GM23338 (cell line): ENCODE data around the gene KBTBD6. TPM values are rescaled to one million over a fixed set of nuclear protein-coding genes. Genes with fewer than 3 reads are reported as not detected.

Experiments used
- ATAC-seq: fragments of 200-7000 bp; cut with Tn5 transposase; 3 replicates; pipeline ENCODE4 v1.9.1; 2020
- DNase-seq: peaks from one replicate; pipeline ENCODE4 v3.0.0-alpha.2; 2015; ENCODE audit warnings: low spot score
- H2AFZ ChIP-seq: fragments of 200-600 bp; sonication (generic); 2 replicates; pipeline ENCODE4 v1.8.0; 2016; ENCODE audit warnings: antibody characterized with exemption, mild to moderate bottlenecking, moderate library complexity
- H3F3A ChIP-seq: fragments of 200-600 bp; sonication (generic); replicated peaks from 2 replicates; pipeline ENCODE4 v1.8.0; 2017; ENCODE audit warnings: antibody characterized with exemption, mixed run types, low read depth
- H3K27ac ChIP-seq: fragments of 200-600 bp; sonication (generic); 2 replicates; pipeline ENCODE4 v1.6.1; 2016; ENCODE audit warnings: low read depth
- H3K27me3 ChIP-seq: fragments of 200-600 bp; sonication (generic); 2 replicates; pipeline ENCODE4 v1.8.0; 2016; ENCODE audit warnings: mild to moderate bottlenecking, mixed run types, moderate library complexity; ENCODE audit not compliant: insufficient read depth
- H3K36me3 ChIP-seq: fragments of 200-600 bp; sonication (generic); 2 replicates; pipeline ENCODE4 v1.8.0; 2016; ENCODE audit warnings: mild to moderate bottlenecking; ENCODE audit not compliant: insufficient read depth
- H3K4me1 ChIP-seq: fragments of 200-600 bp; sonication (generic); 2 replicates; pipeline ENCODE4 v1.8.0; 2016; ENCODE audit warnings: mild to moderate bottlenecking, moderate library complexity; ENCODE audit not compliant: insufficient read depth
- H3K4me2 ChIP-seq: fragments of 200-600 bp; sonication (generic); 2 replicates; pipeline ENCODE4 v1.7.1; 2017; ENCODE audit warnings: mixed run types
- H3K4me3 ChIP-seq: fragments of 200-600 bp; sonication (generic); 2 replicates; pipeline ENCODE4 v1.6.1; 2016; ENCODE audit warnings: mixed run types
- H3K79me2 ChIP-seq: fragments of 200-600 bp; sonication (generic); replicated peaks from 2 replicates; pipeline ENCODE4 v1.8.0; 2017; ENCODE audit warnings: mild to moderate bottlenecking; ENCODE audit not compliant: insufficient read depth
- H3K9me2 ChIP-seq: fragments of 200-600 bp; sonication (generic); 2 replicates; pipeline ENCODE4 v1.8.0; 2017; ENCODE audit not compliant: insufficient read depth
- H4K20me1 ChIP-seq: fragments of 200-600 bp; sonication (generic); replicated peaks from 2 replicates; pipeline ENCODE4 v1.8.0; 2017; ENCODE audit warnings: mild to moderate bottlenecking; ENCODE audit not compliant: insufficient read depth
- H3K27ac Mint-ChIP-seq: 2 replicates; pipeline ENCODE4 v1.8.0; 2020; ENCODE audit warnings: inconsistent platforms, mild to moderate bottlenecking, moderate library complexity, mixed read lengths
- H3K27me3 Mint-ChIP-seq: 3 replicates; pipeline ENCODE4 v1.8.0; 2022; ENCODE audit warnings: low read depth, mild to moderate bottlenecking, moderate library complexity, mixed read lengths, inconsistent platforms; ENCODE audit not compliant: insufficient read depth, poor library complexity
- H3K36me3 Mint-ChIP-seq: 3 replicates; pipeline ENCODE4 v1.8.0; 2021; ENCODE audit warnings: low read depth, mild to moderate bottlenecking, inconsistent platforms, moderate library complexity, mixed read lengths
- H3K4me1 Mint-ChIP-seq: 3 replicates; pipeline ENCODE4 v1.8.0; 2020; ENCODE audit warnings: mild to moderate bottlenecking, inconsistent platforms, mixed read lengths
- H3K4me3 Mint-ChIP-seq: 3 replicates; pipeline ENCODE4 v1.8.0; 2021; ENCODE audit warnings: moderate library complexity, mild to moderate bottlenecking, inconsistent platforms, mixed read lengths
- H3K9me3 Mint-ChIP-seq: 3 replicates; pipeline ENCODE4 v1.8.0; 2020; ENCODE audit warnings: moderate library complexity, mild to moderate bottlenecking, inconsistent platforms, mixed read lengths
- CREB1 ChIP-seq: fragments of 250-450 bp; sonication (Bioruptor Pico); IDR thresholded peaks from 2 replicates; pipeline ENCODE4 v1.5.0; 2020; ENCODE audit warnings: low read depth, mild to moderate bottlenecking, moderate library complexity
- ETS1 ChIP-seq: IDR thresholded peaks from 2 replicates; pipeline ENCODE4 v1.6.1; 2016; ENCODE audit warnings: antibody characterized with exemption
- EZH2 ChIP-seq: fragments of 200-600 bp; sonication (generic); IDR thresholded peaks from one replicate; pipeline ENCODE4 v1.8.0; 2017; ENCODE audit warnings: antibody characterized with exemption, mild to moderate bottlenecking, low read depth; ENCODE audit not compliant: unreplicated experiment
- EZH2phosphoT487 ChIP-seq: fragments of 200-600 bp; sonication (generic); IDR thresholded peaks from one replicate; pipeline ENCODE4 v1.8.1; 2018; ENCODE audit warnings: antibody characterized with exemption; ENCODE audit not compliant: unreplicated experiment
- JUNB ChIP-seq: IDR thresholded peaks from one replicate; pipeline ENCODE4 v1.6.1; 2016; ENCODE audit warnings: antibody characterized with exemption; ENCODE audit not compliant: unreplicated experiment
- NANOG ChIP-seq: IDR thresholded peaks from 2 replicates; pipeline ENCODE4 v1.6.1; 2016; ENCODE audit warnings: antibody characterized with exemption, borderline replicate concordance
- POLR2AphosphoS5 ChIP-seq: IDR thresholded peaks from 2 replicates; pipeline ENCODE4 v1.6.1; 2016; ENCODE audit warnings: antibody characterized with exemption, low read depth
- REST ChIP-seq: IDR thresholded peaks from one replicate; pipeline ENCODE4 v1.6.1; 2018; ENCODE audit warnings: antibody characterized with exemption; ENCODE audit not compliant: unreplicated experiment
- STAT1 ChIP-seq: IDR thresholded peaks from one replicate; pipeline ENCODE4 v1.6.1; 2016; ENCODE audit warnings: antibody characterized with exemption; ENCODE audit not compliant: unreplicated experiment
- ZNF114 ChIP-seq: fragments of 250-450 bp; sonication (Bioruptor Pico); IDR thresholded peaks from 2 replicates; pipeline ENCODE4 v1.5.0; 2020; ENCODE audit warnings: mild to moderate bottlenecking, moderate library complexity
- ZNF331 ChIP-seq: fragments of 250-450 bp; sonication (Bioruptor Pico); IDR thresholded peaks from 2 replicates; pipeline ENCODE4 v1.5.0; 2020; ENCODE audit warnings: low read depth, mild to moderate bottlenecking, moderate library complexity
- ZNF462 ChIP-seq: fragments of 250-450 bp; sonication (Bioruptor Pico); IDR thresholded peaks from 2 replicates; pipeline ENCODE4 v1.5.0; 2020; ENCODE audit warnings: mild to moderate bottlenecking, moderate library complexity
- polyA plus RNA-seq: library from polyadenylated mRNA; unstranded; fragments of >200 nt; fragmentation: Nextera tagmentation; extraction: Ambion mirVana; gene quantifications from 2 replicates; pipeline ENCODE4 v1.2.1, GENCODE V29; 2016
- total RNA-seq: library from RNA; depleted of rRNA; stranded (reverse); fragments of >200 nt; shearing (Covaris generic); gene quantifications from 2 replicates; pipeline ENCODE4 v1.2.3, GENCODE V29; 2014

The KBTBD6 gene
- total and polyA plus RNA-seq, 2 experiments from 2014 or later, result 5.7 to 13.5 TPM

- H3K4me3 ChIP-seq, result no peak overlapping the region
- H3K4me2 ChIP-seq, result no peak overlapping the region
- no peaks in the 10 kb centered on the region for H4K20me1 ChIP-seq
- no peak overlapping the region for H3K27ac ChIP-seq
- no peaks in the 10 kb centered on the region for H3K27me3 ChIP-seq
- H3K9me2 ChIP-seq, result no peaks in the 10 kb centered on the region
- no peak for TF ChIP-seq EZH2
- no peaks in the 10 kb centered on the region for H3K36me3 ChIP-seq
- Mint-ChIP-seq H3K27me3 (no peaks in the 10 kb centered on the region), H3K36me3 (peaks cover 6% of the 10 kb centered on the region; the same call in 1 of the 3 replicates), H3K9me3 (peaks cover 6% of the 10 kb centered on the region; the same call in 1 of the 3 replicates), H3K27ac (no peak overlapping the region), H3K4me1 (no peaks in the 10 kb centered on the region), H3K4me3 (no peak overlapping the region)
- no peak for ATAC-seq
- H3F3A ChIP-seq, result no peaks in the 10 kb centered on the region
- no peak for DNase-seq
- H3K79me2 ChIP-seq, result no peaks in the 10 kb centered on the region
- H2AFZ ChIP-seq, result no peak overlapping the region
- H3K4me1 ChIP-seq, result no peaks in the 10 kb centered on the region
Observed at GRCh38 chr13:41182231-41182630, 49.6 kb upstream of the KBTBD6 start.

GRCh38 chr13:41179593-41180250, 47.1 kb upstream of the KBTBD6 start:
- Histone ChIP-seq H3K36me3 (peaks cover 4% of the 10 kb centered on the region; the same call in 1 of the 2 replicates), H3K4me2 (no peak overlapping the region), H3K9me2 (no peaks in the 10 kb centered on the region), H3K27me3 (no peaks in the 10 kb centered on the region), H4K20me1 (no peaks in the 10 kb centered on the region), H3K27ac (no peak overlapping the region), H2AFZ (no peak overlapping the region), H3F3A (no peaks in the 10 kb centered on the region), H3K4me1 (no peaks in the 10 kb centered on the region), H3K4me3 (no peak overlapping the region), H3K79me2 (no peaks in the 10 kb centered on the region)
- Mint-ChIP-seq H3K9me3 (peaks cover 29% of the 10 kb centered on the region), H3K27ac (no peak overlapping the region), H3K27me3 (no peaks in the 10 kb centered on the region), H3K4me3 (no peak overlapping the region), H3K4me1 (no peaks in the 10 kb centered on the region), H3K36me3 (peaks cover 29% of the 10 kb centered on the region)
- ATAC-seq (no peak), DNase-seq (no peak)
- TF ChIP-seq ZNF462 (CRISPR knock-in tag) (no peak), POLR2AphosphoS5 (no peak), STAT1 (no peak), EZH2phosphoT487 (no peak), ZNF331 (CRISPR knock-in tag) (no peak), EZH2 (no peak), CREB1 (CRISPR knock-in tag) (no peak), ETS1 (no peak), REST (no peak), ZNF114 (CRISPR knock-in tag) (no peak), JUNB (no peak), NANOG (no peak)
